ENCODE results near the gene PRM3.

- TF ChIP-seq POLR2A (IDR thresholded peaks at IDR 0.05) (no peak), CTCF (IDR thresholded peaks at IDR 0.05) (no peak)
Measured at GRCh38 chr16:11272921-11273720, at the start of gene PRM3.

Measured in adrenal gland (tissue), 5 donors.